GF-D8 (cell line): Measurements from ENCODE around the gene PRELID3B.

Source experiments
- DNase-seq: peaks from one replicate; lab custom pipeline; 2025; lab: John Stamatoyannopoulos, UW

The PRELID3B gene

GRCh38 chr20:58993332-58994248 is 49.0 kb downstream of the PRELID3B start:
- DNase-seq, result no peak

- DNase-seq, result no peak
Measured at GRCh38 chr20:58992911-58993310, 49.7 kb downstream of the PRELID3B start.

GRCh38 chr20:58991715-58992114 is 50.9 kb downstream of the PRELID3B start:
- DNase-seq, result no peak

GRCh38 chr20:58990651-58991445 is 51.7 kb downstream of the PRELID3B start:
- DNase-seq, result no peak

- DNase-seq, result no peak
Measured at GRCh38 chr20:58989196-58989595, 53.4 kb downstream of the PRELID3B start.

GRCh38 chr20:58988565-58988882 is 54.1 kb downstream of the PRELID3B start:
- DNase-seq, result no peak

GRCh38 chr20:58987790-58988564 is 54.6 kb downstream of the PRELID3B start:
- DNase-seq, result no peak

- DNase-seq, result no peak
Measured at GRCh38 chr20:58986968-58987517, 55.5 kb downstream of the PRELID3B start.

- no peak for DNase-seq
Measured at GRCh38 chr20:58986286-58986967, 56.2 kb downstream of the PRELID3B start.

GRCh38 chr20:58985656-58986055 is 56.9 kb downstream of the PRELID3B start:
- DNase-seq, result no peak

- DNase-seq, result no peak
Measured at GRCh38 chr20:58984691-58985090, 57.9 kb downstream of the PRELID3B start.
